ENCODE results near the gene CCL22.
"Not testable (repeated sequence)": the region's sequence is repeated elsewhere in the genome, so short reads cannot be mapped to it uniquely, and the experiment has no call there.

Gene CCL22

GRCh38 chr16:57396786-57397185 is 38.2 kb downstream of the CCL22 start:
- DNase-seq = no peak

GRCh38 chr16:57397493-57397892 is 38.9 kb downstream of the CCL22 start:
- DNase-seq = not testable (repeated sequence)

GRCh38 chr16:57401943-57402640 is 43.5 kb downstream of the CCL22 start:
- no peak for DNase-seq

GRCh38 chr16:57403965-57404817 is 45.6 kb downstream of the CCL22 start, which contains the start of gene CCL17:
CCL17 (plus strand) TSS chr16:57404767; CDS start chr16:57413933, 9,166 bp downstream.
- DNase-seq = no peak

GRCh38 chr16:57405097-57405496 is 46.5 kb downstream of the CCL22 start:
- DNase-seq = no peak

DNA sequence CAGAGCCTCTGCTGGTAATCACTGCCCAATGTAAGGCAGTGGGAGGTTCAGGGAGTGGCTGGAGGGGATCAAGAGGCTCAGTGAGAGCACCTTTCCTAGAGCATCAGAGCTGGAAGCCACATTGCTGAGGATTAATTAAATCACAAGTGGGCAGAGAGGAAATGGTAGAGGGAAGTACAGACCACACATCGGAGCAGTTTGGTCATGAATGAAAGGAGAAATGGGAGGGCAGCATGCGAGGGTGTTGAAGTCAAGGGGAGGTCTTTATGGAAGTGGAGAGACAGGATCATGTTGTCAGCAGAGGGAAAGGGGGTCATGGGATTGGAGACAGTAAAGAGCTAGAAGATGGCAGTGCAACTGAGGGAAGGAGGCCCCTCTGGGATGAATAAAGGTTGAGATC is 48.3 kb downstream of the CCL22 start:
- DNase-seq = no peak

DNA sequence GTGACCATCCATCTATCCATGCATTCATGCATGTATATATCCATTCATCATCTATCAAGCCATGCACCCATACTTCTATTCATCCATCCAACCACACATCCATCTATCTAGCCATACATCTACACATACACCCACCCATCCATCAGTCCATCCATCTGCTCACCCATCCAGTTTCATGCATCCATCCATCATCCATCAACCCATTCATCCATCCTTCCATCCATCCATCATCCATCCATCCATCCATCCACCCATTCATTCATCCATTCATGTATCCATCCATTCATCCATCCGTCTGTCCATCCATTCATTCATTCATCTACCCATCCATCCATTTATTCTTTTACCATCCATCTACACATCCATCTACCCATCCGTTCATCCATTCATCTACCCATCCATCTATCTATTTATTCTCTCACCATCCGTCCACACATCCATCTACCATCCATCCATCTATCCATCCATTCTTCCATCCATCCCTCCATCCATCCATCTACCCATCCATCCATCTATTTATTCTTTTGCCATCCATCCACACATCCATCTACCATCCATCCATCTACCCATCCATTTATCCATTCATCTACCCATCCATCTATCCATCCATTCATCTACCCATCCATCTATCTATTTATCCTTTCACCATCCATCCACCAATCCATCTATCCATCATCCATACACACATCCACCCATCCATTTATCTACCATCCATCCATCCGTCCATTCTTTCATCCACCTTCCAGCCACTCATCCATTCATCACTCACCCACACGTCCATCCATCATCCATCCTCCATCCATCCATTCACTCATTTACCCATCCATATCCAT is 49.2 kb downstream of the CCL22 start:
- DNase-seq = no peak

DNA sequence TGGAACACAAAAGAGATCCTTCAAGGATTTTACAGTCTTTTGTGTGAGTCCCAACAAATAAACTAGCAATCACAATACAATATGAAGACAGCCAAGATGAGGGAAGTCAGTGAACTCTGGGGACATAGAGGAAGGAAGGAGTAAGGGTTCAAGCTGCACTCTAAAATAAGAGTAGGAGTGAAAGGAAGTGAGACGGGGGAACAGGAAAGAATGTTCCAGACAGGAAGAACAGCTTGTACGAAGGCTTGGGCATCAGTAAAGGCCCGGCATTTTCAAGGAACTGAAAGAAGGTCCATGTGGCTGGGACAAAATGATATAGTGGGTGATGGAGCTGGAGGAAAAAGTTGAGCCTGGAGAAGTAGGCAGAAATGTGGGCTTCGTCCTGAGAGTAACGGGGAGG is 50.5 kb downstream of the CCL22 start:
- DNase-seq = no peak

GRCh38 chr16:57409870-57410587 is 51.4 kb downstream of the CCL22 start:
- no peak for DNase-seq

- DNase-seq = no peak
These were observed 52.9 kb downstream of the CCL22 start for GRCh38 chr16:57411362-57411976.

DNA sequence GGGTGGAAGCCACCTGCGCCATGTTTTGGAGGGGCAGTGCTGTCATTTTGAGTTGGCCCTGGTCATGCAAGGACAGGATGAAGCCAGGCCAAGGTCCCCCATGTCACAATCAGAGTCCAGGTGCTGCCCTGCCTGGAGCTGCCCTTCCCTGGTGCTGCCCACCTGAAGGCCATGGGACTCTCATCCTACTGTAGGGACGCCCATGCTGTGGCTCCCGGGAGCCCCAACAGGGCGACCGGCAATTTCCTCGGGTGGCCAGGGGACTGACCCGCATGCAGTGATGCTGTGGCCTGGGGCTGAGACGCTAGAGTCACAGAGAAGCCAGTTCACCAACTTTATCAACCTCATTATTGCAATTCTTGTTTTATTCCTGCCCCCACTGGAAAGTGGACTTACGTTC is 54.0 kb downstream of the CCL22 start:
- DNase-seq = no peak

- no peak for DNase-seq
These were observed 54.7 kb downstream of the CCL22 start for GRCh38 chr16:57413301-57413730.

GRCh38 chr16:57413733-57414132 is 55.1 kb downstream of the CCL22 start:
- DNase-seq = no peak
